Colonic mucosa (tissue), 4 donors: Measurements from ENCODE around the gene RHOBTB3. TPM values are rescaled to one million over a fixed set of nuclear protein-coding genes. Genes with fewer than 3 reads are reported as not detected.

Source experiments
- DNase-seq: peaks from one replicate; pipeline ENCODE4 v3.0.0-alpha.2; 2020
- H3K27ac ChIP-seq: fragments of 200-600 bp; one replicate; pipeline ENCODE4 v1.8.0; 2021
- H3K27me3 ChIP-seq: fragments of 200-600 bp; one replicate; pipeline ENCODE4 v1.8.0; 2021
- H3K36me3 ChIP-seq: fragments of 200-600 bp; one replicate; pipeline ENCODE4 v1.8.0; 2021
- H3K4me1 ChIP-seq: fragments of 200-600 bp; one replicate; pipeline ENCODE4 v1.8.0; 2021; ENCODE audit warnings: mild to moderate bottlenecking
- H3K4me3 ChIP-seq: fragments of 200-600 bp; one replicate; pipeline ENCODE4 v1.8.0; 2021
- H3K9ac ChIP-seq, 2 donors: one replicate each; pipeline ENCODE4 v1.7.0; 2013; ENCODE audit warnings: control low read depth in 2 of 2, low read depth in 2 of 2, low read length in 2 of 2
- H3K9me3 ChIP-seq: fragments of 200-600 bp; one replicate; pipeline ENCODE4 v1.8.0; 2021
- CTCF ChIP-seq: fragments of 200-600 bp; IDR thresholded peaks from one replicate; pipeline ENCODE4 v1.8.0; 2022; ENCODE audit warnings: antibody characterized with exemption, mild to moderate bottlenecking
- intact Hi-C: fragments of 100-400 bp; cut with DNase I; formaldehyde crosslinking; loops from one replicate; pipeline ENCODE4 v1.14.1; 2022
- total RNA-seq, 2 donors: library from RNA; stranded (reverse); fragmentation: NEBNext Ultra II Directional in 1 of 2; extraction: Animal tissue kit (Norgen Biotek cat#: 25700) in 1 of 2; gene quantifications; one replicate each; pipeline ENCODE4 v1.2.1, GENCODE V29; 2021
- donor health status: healthy.
- donor health status: DM: no; HTN: no; CAD: no.
- donor health status: DM: no; HTN: no; CAD: no.

Gene RHOBTB3
- total RNA-seq, 2 donors from 2014 or later = 50.0 to 59.0 TPM

DNA sequence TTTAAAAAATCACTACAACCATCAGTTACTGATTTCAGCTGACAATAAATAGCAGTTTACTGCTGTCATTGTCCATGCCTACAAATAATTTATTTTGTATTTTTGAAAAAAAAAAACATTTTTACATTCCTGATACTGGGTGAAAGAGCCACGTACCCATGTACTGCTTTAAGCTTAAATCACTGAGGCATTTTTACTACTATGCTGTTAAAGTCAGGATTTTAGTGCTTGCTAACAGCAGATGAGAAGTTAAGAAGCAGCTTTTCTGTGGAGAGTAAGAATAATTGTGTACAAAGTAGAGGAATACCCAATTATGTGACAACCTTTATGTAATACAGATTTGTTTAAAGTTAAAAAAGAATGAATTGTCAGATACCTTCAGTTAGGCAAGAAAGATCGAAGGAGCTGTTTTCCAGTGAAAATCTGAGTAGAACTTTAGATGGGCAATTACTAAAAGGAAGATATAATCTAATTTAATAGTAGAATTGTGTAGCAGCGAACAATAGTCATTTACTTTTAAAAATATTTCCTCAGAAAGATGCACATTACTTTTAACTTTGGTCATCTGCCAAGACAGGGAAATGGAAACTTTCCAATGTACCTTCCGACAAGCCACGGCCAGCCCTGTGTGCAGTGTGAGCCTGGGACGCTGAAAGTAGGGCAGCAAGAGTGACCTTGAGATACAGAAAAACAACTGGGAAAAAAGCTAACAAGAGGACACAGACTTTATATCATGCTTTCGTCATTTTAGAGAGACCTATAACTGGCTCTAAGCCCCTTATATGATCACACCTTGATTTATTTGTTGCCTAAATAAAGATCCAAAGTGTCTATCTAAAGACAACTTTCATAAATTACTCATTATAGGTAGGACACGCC, 39.9 kb downstream of the RHOBTB3 start:
- Histone ChIP-seq H3K27ac (no peak overlapping the region), H3K9ac (no peak overlapping the region), H3K27me3 (no peaks in the 10 kb centered on the region), H3K9me3 (no peaks in the 10 kb centered on the region), H3K4me1 (no peaks in the 10 kb centered on the region), H3K36me3 (no peaks in the 10 kb centered on the region), H3K4me3 (no peak overlapping the region)
- no peak for DNase-seq
- intact Hi-C loops = no loop called here
- no peak for TF ChIP-seq CTCF

- no peak for DNase-seq
- H3K27me3 ChIP-seq = no peaks in the 10 kb centered on the region
- H3K4me1 ChIP-seq = no peaks in the 10 kb centered on the region
- intact Hi-C loops = no loop called here
- H3K27ac ChIP-seq = no peak overlapping the region
- no peak overlapping the region for H3K9ac ChIP-seq
- H3K36me3 ChIP-seq = no peaks in the 10 kb centered on the region
- no peak for TF ChIP-seq CTCF
- H3K4me3 ChIP-seq = no peak overlapping the region
- no peaks in the 10 kb centered on the region for H3K9me3 ChIP-seq
Observed at GRCh38 chr5:95771892-95772291, 40.8 kb downstream of the RHOBTB3 start.

DNA sequence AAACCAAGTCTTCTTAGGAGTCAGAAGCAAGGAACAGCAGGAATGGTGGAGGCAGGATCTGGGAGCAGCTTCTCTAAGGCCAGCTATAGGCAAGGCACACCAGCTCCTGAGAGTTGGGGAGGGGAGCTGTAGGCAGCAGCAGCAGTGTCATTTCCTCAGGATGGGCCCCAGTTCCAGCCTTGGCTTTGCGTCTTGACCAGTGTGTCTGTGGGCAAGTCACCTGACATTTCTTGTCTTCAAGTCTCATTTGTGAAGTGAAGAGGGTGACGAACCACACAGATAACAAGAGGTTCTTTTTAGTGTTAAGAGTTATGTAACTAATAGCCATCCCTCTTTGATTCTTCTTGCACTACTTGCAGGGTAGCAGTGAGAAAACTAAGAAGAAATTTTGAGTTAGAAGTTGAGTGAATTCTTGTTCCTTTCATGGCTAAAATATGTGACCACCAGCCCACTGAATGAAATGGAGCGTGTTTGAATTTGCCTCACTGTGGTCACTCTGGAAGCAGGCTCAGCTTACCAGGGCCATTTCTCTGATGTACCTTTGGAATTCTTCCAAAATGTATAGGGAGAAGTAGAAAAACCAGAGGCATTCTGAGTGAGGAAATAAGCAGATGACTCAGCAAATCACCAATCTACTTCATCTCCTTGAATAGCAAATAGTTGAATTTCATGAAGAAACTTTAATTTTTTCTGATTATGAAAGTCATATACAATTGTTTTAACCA, 42.4 kb downstream of the RHOBTB3 start:
- Histone ChIP-seq H3K27ac (no peak overlapping the region), H3K4me1 (no peaks in the 10 kb centered on the region), H3K9me3 (no peaks in the 10 kb centered on the region), H3K27me3 (no peaks in the 10 kb centered on the region), H3K4me3 (no peak overlapping the region), H3K9ac (no peak overlapping the region), H3K36me3 (no peaks in the 10 kb centered on the region)
- DNase-seq = no peak
- intact Hi-C loops = no loop called here
- no peak for TF ChIP-seq CTCF

GRCh38 chr5:95777441-95777840, 46.3 kb downstream of the RHOBTB3 start:
- no peaks in the 10 kb centered on the region for H3K9me3 ChIP-seq
- H3K4me3 ChIP-seq = no peak overlapping the region
- no peak for TF ChIP-seq CTCF
- no peaks in the 10 kb centered on the region for H3K27me3 ChIP-seq
- intact Hi-C loops = loop anchor here (5.0 kb wide), 1 partner anchor 115 kb away; no protein-coding TSS in a partner anchor
- no peak overlapping the region for H3K9ac ChIP-seq
- H3K4me1 ChIP-seq = no peaks in the 10 kb centered on the region
- no peak for DNase-seq
- no peaks in the 10 kb centered on the region for H3K36me3 ChIP-seq
- H3K27ac ChIP-seq = no peak overlapping the region

DNA sequence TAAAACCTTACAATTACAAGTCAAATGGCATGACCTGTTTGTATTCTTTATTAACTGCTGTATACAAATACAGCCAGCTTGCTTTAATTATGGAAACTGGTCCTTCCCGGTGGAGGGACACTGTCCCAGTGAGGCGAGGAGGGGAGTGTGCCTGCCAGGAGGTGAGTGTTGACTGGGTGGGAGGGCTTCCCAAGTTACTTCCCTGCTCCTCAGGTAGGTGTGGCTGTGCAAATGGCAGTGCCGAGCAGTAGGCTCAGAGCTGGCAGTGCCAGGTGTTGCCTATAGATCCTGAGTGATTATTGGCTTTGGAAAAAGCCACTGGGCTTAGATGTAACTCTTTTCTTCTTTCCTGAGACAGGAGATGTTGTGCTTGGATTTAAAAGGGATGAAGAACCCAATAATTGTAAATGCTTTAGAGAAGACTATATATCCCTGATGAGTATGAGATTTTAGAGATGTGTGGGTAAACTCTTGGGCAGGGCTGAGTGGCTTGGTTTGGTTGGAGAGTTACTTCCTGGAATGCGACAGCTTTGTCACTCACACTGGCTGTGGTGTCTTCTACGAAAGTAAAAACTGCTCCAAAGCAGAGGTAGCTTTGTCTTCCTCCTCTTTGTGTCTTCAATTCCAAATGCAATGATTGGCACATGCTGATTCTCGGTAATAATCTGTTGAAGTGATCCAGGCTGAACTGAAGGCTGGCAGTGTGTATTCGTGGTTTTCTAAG, 47.7 kb downstream of the RHOBTB3 start:
- no peaks in the 10 kb centered on the region for H3K36me3 ChIP-seq
- H3K27ac ChIP-seq = no peak overlapping the region
- H3K27me3 ChIP-seq = no peaks in the 10 kb centered on the region
- no peaks in the 10 kb centered on the region for H3K4me1 ChIP-seq
- intact Hi-C loops = loop anchor here (5.0 kb wide), 1 partner anchor 117 kb away; no protein-coding TSS in a partner anchor
- DNase-seq = no peak
- no peak overlapping the region for H3K9ac ChIP-seq
- no peaks in the 10 kb centered on the region for H3K9me3 ChIP-seq
- TF ChIP-seq CTCF = no peak
- H3K4me3 ChIP-seq = no peak overlapping the region
